Right ventricle myocardium superior (tissue), 1 donor: ENCODE results near the gene ITPKB. TPM values are rescaled to one million over a fixed set of nuclear protein-coding genes. Genes with fewer than 3 reads are reported as not detected.
A peak's percentile ranks its signal among the peaks of the same experiment; 100 is the strongest.
"Not testable (repeated sequence)": the region's sequence is repeated elsewhere in the genome, so short reads cannot be mapped to it uniquely, and the experiment has no call there.

ENCODE experiments used
- ATAC-seq: fragments of 200-7000 bp; cut with Tn5 transposase; one replicate; pipeline ENCODE4 v1.9.1; 2020; ENCODE audit warnings: mild to moderate bottlenecking; ENCODE audit not compliant: poor library complexity
- DNase-seq: peaks from one replicate; pipeline ENCODE4 v3.0.0-alpha.2; 2020
- intact Hi-C: fragments of 100-400 bp; cut with DNase I; formaldehyde crosslinking; loops from one replicate; pipeline ENCODE4 v1.11.2; 2022
- total RNA-seq: library from RNA; stranded (reverse); fragmentation: NEBNext Ultra II Directional; extraction: Animal tissue kit (Norgen Biotek cat#: 25700); gene quantifications from one replicate; pipeline ENCODE4 v1.2.1, GENCODE V29; 2021
- donor health status: DM: no; HTN: yes; CAD: no; lungs with severe emphysema.

Gene ITPKB
- total RNA-seq, 1 donor from 2014 or later, result 21.2 TPM

DNA sequence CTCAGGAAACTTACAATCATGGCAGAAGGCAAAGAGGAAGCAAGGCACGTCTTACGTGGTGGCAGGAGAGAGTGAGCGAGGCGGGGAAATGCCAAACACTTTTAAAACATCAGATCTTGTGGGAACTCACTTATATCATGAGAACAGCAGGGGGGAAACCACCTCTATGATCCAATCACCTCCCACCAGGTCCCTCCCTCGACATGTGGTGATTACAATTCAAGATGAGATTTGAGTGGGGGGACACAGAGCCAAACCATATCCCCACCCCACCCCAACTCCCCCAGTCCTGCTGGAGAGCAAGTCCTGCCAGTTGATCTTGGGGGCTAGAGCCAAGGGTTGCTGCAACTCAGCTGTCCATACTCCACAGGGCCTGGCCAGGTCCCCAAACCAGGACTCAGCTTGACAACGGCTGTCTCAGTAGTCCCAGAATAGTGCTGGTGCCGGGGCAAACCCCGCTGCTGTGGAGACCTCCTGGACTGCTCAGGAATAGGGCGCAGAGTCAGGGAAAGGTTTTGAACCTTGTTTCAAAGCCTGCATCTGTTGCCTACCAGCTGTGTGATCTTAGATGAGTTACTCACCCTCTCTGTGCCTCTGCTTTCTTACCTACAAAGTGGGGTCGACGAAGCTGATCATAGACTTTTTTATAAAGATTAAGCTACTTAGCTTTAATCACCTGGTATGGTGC lies 111.0 kb downstream of the ITPKB start:
- ATAC-seq (no peak), DNase-seq (peak; percentile 27)
- intact Hi-C loops, result no loop called here

DNA sequence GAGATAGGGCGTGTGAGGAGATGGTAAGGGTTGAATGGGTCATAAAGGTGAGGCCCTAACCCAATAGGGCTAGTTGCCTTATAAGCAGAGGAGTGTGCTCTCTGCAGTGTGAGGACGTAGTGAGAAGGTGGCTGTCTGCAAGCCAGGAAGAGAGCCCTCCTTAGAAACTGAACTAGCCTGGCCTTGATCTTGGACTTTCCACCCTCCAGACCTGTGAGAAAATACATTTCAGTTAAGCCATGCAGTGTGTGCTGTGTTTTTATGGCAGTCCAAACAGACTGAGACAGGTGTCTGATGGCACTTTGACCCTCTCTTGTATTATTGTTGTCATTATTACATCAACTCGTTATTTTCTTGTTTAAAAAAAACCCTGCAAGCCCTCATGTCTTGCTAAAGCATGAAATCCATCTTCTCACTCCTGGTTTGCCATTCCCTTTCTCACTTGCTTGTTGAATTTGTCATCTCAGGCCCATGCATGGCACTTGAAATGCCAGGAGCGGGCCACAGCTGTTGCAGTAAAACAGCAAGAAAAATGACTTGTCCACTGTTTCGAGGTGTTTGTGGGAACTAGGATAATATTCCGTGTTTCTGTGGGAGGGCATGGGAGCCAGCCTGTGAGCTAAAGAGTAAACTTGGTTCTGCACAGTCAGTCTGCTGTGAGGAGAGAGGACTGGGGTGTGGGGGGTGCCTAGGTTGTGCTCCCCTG lies 111.9 kb downstream of the ITPKB start:
- intact Hi-C loops, result no loop called here
- DNase-seq, result peak; percentile 2
- no peak for ATAC-seq

DNA sequence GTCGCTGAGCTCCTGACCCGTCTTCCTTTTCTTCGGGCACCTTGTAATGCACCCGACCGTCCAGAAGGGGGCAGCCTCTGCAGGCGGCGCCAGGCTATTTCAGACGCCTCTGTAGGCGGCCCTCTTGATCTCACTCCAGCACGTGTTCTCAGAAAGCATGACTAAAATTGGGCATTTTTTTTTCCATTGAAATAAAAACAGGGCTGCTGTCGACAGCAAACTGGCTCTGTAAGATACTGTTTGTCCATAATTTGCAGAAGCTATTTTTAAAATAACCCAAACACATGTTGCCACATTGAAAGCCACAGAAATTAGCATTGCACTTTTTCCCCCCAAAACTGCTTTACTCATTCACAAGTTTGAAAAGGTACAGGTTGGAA lies 112.5 kb downstream of the ITPKB start:
- peak; percentile 85 for ATAC-seq
- DNase-seq, result peak; percentile 84
- intact Hi-C loops, result no loop called here

DNA sequence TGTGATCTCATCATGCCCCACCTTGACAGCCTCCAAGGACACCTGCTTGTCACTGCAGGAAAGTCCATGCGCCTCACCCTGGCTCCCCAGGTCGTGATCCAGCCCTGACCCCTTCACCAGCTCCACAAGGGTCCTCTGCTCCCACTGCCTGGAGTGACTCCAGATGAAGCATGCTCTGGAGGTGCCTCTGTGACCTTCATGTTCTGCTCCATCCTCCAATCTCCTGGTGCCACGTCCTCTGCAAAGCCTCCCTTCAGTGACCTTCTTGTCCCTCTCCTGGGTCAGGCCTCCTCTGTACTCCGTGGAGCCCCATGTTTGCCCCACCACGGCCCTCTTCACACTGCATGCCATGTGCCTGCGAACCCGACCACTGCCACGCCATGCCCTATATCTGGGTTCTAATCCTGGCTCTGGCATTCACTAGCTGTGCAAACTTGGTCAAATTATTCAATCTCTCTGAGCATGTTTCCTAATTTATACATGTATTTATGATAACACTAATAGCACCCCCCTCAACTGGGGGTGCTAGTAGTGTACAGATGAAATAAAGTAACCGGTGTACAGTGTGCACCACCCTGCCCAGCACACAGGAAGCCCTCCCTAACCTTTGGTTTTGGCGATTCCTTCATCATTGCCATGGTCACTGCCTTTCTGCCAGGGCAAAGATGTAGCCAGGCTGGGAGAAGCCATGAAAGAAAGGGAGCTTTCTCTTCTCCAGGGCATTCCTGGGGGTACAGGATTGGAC lies 113.1 kb downstream of the ITPKB start:
- ATAC-seq, result peak; percentile 23
- intact Hi-C loops, result no loop called here
- peak; percentile 30 for DNase-seq

DNA sequence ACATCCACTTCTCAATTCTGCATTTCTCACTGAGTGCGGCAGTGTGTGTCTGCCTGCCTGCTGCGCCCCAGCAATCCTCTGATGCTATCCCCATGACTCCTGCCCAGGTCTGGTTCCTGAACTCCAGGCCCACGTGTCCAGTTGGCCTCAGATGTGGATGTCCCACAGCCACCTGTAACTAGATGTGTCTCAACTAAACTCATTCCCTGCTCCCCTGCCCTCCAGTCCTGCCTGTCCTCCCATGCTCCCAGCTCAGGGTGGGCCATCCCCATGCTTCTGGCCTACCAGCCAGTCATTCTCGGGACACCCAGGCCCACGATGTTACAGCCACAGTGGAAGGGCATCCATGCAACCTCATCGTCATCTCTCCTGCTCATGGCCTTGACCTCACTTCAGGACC lies 113.8 kb downstream of the ITPKB start:
- intact Hi-C loops, result no loop called here

DNA sequence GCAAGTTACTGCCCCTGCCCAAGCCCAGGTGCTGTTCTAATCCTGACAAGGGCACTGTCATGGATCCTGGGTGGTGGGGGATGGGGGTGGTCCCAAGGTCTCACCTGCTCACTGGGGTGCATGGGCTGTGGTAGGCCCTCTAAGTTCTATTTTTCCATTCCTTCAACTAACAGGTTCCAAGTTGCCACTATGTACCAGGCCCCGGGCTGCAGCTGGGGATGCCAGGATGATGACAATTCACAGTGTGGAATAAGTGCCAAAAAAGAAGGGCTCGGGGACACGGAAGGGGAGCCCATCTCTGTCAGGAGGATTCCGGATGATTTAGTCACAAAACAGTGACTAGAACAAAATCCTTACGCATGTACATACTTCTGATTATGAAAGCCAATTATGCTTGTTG lies 114.6 kb downstream of the ITPKB start:
- DNase-seq (peak; percentile 20), ATAC-seq (no peak)
- intact Hi-C loops, result no loop called here

More for the DNA sequence above, 113.8 kb downstream of the ITPKB start:
- DNase-seq, result peak; percentile 19
- no peak for ATAC-seq

DNA sequence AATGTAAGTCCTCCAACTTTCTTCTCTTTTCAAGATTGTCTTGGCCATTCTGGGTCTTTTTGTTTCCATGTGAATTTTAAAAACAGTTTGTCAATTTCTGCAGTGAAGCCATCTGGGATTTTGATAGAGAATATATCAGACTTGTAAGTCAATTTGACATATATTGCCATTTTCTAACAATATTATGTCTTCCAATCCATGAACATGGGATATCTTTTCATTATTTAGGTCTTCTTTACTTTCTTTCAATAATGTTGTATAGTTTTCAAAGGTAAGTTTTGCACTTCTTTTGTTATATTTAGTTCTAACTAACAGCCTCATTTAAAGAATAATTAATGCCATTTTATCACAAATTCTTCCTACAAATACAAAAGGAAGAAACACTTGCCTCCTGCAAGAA lies 117.1 kb downstream of the ITPKB start:
- ATAC-seq (no peak), DNase-seq (no peak)
- intact Hi-C loops, result no loop called here

DNA sequence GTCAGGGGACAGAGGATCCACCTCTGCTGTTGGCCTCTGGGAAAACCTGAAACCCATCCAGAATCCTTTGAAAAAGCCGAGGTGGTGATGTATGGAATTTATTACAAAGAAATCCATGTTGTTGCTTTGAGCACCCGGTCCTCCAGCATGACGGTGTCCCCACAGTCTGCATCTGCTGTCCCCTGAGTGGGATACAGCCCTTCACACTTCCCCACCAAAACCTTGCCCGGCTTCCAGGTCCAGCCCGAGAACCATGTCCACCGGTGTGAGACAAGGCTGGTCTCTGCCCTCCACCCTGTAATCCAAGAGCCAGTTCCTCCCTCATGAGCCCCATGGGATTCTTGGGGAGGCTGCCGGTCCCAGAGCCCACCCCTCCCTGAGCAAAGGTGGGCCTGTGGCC lies 120.1 kb downstream of the ITPKB start:
- intact Hi-C loops, result no loop called here
- ATAC-seq (no peak), DNase-seq (peak; percentile 29)

DNA sequence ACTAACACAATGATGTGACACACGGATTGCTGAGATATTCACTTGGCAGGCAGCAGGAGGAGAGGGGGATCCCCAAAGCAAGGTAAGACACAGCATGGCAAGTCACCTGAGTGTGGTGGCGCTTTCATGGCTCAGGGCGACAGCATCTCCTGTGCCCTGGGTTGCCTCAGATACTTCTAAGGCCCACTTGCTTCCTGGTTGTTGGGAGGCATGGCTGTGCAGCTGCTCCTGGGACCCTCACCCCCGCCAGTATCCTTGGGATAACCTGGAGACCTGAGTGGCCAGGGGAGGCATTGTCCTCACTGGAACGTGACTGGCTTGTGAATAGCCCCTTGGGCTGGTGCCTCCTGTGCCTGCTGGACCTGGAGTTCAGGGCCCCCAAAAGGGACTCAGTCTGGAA lies 120.7 kb downstream of the ITPKB start:
- ATAC-seq (no peak), DNase-seq (no peak)
- intact Hi-C loops, result no loop called here

DNA sequence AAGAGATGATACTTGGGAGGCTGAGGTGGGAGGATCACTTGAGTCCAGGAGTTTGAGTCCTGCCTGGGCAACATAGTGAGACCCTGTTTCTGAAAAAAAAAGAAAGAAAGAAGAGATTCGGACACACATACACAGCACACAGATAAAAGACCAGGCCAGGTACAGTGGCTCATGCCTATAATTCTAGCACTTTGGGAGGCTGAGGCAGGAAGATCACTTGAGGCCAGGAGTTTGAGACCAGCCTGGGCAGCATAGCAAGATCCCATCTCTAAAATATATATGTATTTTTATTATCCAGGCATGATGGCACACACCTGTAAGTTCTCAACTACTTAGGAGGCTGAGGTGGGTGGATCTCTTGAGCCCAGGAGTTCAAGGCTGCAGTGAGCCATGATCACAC lies 121.4 kb downstream of the ITPKB start:
- DNase-seq, intact Hi-C loops, ATAC-seq: not testable (repeated sequence)

DNA sequence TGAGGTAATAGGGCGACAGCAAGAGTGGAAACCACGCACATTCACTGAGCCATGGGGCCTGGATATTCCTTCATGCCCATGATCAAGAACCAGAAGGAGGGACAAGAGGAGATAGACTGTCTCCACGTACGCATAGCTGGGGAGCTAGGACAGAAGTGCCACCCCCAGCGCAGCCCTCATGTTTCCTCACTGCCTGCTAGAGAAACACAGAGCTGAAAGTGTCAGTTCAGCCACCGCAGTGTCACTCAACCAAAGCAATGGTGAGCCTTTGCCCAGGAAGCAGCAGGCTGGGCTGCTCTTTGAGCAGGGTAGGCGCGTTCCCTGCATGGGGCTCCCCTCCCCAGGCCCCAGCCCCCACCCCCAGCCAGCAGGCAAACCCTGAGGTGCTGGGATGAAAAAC lies 122.0 kb downstream of the ITPKB start:
- DNase-seq, result no peak
- intact Hi-C loops, result no loop called here
- no peak for ATAC-seq

DNA sequence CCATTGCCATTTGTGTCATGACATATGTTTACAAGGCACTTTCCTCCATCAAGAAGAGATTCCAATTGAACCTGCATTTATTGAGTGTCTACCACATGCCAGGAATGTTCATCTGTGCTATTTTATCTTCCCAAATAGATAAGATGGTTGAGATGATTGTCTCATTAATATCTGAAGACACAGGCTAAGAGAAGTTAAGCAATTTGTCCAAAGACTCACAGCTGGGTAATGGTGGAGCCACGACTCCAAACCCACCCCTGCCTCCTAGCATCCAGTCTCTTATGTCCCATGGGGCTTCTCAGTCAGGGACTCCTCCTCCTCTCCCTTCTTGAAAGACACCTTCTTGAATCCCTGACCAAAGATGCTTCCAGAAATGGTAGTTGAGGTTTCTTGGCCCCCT lies 122.4 kb downstream of the ITPKB start:
- ATAC-seq (no peak), DNase-seq (no peak)
- intact Hi-C loops, result no loop called here

DNA sequence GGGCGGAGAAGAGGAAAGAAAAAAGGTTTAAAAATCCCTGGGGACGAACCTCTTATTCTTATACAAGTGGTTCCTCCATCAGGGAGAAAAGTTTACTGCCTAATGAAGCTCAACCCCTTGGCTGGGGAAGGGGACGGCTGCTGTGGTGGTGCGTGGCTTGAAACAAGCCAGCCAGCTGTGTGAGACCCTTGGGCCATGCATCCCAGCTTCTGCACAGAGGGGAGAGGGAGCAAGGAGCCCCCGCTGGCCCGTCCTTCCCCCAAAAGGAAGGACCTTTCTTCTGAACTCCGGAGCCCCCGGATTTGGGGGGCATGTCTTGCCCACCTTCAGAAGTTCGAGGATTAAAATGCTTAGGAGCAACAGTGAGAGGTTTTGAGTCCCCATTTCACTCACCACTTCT lies 123.2 kb downstream of the ITPKB start:
- no peak for DNase-seq
- no peak for ATAC-seq
- intact Hi-C loops, result no loop called here

DNA sequence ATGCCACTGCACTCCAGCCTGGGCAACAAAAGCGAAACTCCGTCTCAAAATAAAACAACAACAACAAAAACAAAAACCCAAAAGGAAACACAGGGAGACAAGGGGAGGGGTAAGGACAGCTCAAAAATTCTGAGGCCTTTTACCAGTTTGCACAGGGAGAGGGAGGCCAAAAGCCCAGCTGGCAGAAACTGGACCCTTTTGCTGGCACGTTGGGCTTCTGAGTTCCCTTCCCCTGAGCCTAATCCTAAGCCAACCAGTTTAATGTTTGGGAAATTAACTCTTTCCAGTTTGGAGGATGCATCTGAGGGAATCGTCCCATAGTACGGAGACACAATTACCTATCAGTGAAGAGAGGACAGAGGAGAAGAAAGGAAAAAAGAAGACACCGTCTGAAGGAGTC lies 127.1 kb downstream of the ITPKB start:
- intact Hi-C loops, result loop anchor here (5.0 kb wide), 1 partner anchor 190 kb away; no protein-coding TSS in a partner anchor
- not testable (repeated sequence) for DNase-seq, ATAC-seq

DNA sequence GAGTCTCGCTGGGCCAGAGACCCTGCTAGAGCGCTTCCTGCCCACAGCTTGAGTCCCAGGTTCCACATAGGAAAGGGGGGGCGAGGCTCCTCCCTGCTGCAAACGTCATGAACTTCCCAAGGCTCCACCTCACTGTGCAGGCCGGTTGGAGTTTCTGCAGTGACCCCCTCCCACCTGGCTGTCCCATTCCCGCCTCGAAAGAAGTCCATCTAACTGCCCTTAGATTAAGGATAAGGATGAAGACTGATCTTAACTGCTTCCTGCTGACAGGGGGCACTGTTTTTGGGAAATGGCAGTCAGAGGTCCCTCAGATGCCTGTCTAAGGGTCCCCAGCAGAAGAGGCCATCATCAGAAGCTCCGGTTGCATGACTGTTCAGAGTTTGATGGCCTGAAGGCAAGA lies 127.8 kb downstream of the ITPKB start:
- DNase-seq (no peak), ATAC-seq (no peak)
- intact Hi-C loops, result loop anchor here (5.0 kb wide), 1 partner anchor 189 kb away; no protein-coding TSS in a partner anchor

DNA sequence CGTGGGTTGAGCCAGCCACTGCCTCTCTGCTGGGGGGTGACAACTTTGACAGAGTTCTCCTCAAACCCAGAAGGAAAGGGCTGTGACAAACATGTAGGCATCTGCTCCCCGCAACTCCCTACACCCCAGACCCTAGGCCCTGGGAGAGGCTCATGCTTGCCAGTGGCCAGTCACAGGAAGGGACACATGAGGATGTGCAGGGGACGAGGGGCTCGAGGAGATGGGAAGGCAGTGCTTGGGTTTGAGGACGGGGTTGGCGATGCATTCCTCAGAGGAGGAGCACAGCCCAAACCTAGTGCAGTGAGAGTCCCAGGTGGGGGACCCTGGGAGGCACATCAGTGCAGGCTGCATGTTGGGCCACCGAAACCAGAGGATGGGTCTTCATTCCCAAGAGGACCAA lies 128.4 kb downstream of the ITPKB start:
- ATAC-seq (no peak), DNase-seq (no peak)
- intact Hi-C loops, result loop anchor here (5.0 kb wide), 1 partner anchor 188 kb away; no protein-coding TSS in a partner anchor

DNA sequence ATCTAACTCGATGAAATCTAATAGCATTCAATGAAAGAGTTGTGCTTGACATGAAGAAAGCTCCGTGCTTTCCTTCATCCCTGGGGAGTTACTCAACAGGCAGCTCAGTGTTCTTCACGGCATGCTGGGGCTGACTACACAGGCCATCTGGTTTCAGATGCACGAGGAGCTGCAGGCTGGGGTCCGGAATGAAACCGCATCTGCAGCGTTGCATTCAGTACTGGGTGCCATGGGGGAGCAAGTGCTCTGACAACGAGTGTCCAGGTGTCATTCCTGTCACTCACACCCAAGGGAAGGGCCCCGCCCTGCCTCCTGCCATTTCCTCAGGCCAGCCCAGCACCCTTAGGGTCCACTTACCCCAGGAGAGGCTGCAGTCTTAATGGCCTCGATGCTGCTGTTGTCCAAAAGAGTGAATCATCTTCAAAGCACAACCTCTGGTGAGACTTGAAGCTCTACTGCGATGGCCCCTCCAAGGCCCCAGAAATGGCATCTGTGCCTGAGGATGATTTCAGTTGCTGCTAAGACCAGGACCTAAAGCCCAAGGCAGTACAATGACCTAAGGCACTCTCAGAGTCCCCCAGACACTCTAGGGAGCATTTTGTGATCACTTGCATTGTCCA lies 129.1 kb downstream of the ITPKB start:
- ATAC-seq (peak; percentile 78), DNase-seq (no peak)
- intact Hi-C loops, result loop anchor here (5.0 kb wide), 1 partner anchor 188 kb away; no protein-coding TSS in a partner anchor

DNA sequence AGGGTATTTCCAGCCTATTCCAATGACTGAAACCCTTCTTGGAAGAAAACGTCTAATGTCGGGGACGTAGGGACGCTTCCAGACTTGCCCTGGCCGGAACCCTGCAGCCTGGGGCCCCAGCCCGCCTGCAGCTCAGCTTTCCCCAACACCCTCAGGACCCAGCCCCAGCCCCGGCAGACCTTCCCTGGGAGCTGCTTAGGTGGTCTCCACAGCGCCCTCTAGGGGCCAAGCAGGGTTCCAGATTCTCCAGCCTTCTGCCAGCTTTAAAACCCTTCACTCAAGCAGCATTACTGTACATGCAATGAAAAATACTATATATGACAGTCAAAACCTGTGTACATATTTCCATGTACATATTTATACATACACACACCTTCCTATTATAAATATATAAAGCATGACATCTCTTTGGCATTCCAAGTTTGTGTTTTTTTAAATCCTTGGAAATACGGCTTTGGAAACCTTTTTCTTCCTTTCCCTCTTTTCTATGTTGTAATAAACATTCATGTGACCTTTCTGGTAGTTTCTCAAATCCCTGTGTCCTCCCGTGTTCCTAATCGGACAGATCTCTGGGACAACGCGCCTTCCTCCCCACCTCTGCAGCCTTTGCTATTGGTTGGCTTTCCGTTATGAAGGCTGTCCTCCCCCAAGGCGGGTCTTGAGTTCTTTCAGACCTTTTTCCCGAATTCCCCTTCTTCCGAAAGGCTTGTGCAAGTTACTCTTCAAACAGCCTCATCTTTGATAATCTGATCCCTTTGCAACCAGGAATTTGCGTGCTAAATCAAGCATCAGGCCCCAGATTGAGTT lies 130.2 kb downstream of the ITPKB start:
- intact Hi-C loops, result no loop called here
- DNase-seq, result peak; percentile 80
- peak; percentile 44 for ATAC-seq
